ENCODE results near the gene PRR30.
A peak's percentile ranks its signal among the peaks of the same experiment; 100 is the strongest.

The PRR30 gene

DNA sequence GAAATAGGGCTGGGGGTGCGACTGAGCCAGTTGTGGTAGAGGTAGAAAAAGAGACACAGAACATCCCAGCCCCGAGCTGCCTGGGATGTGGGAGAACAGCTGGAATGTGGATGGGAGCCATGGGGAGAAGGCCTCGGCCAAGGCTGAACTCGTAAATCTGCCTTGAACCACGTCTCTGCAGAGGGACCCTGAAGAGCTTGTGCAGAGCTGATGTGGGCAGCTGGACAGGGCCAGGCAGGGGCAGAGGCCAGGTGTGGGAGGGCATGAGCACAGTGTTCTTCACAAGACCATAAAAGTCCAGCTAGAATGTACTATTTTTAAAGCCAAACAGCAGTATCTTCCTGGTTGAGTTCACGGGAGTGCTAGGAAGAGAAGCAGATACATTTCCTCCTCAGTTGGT is 15.3 kb upstream of the PRR30 start:
- no peak for DNase-seq (ENCODE audit: low read depth)

DNA sequence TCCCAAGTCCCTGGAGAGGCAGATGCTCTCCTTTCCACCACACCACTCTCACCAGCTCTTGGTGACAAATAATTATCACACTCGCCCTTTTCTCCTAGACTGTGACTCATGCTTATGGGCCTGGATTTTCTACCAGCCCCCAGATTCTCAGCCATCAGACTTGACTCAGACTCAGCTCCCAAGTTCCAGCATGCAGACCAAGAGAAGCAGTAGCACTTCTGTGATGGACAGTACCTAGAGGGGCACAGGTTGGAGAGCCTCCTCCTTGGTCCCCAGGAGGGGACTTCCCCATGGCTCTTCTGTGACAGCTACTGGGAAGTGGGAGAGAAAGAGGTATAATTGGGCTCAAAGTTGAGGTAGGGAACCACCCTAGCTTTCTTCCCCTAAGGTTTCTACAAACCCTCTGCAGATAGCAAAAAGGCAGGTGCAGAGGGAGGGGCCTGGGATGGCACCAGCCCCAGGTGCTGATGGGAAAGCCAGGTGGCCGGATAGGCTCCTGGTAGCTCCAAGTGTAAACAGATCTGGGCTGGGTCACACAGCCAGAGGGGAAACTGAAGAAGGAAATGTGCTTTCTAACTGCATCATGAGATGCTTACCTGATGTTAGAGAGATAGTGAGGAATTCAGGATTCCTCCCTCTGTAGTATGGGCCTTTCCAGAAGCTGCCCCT is 13.7 kb upstream of the PRR30 start:
- peak; percentile 58 for DNase-seq (ENCODE audit: low read depth)

DNA sequence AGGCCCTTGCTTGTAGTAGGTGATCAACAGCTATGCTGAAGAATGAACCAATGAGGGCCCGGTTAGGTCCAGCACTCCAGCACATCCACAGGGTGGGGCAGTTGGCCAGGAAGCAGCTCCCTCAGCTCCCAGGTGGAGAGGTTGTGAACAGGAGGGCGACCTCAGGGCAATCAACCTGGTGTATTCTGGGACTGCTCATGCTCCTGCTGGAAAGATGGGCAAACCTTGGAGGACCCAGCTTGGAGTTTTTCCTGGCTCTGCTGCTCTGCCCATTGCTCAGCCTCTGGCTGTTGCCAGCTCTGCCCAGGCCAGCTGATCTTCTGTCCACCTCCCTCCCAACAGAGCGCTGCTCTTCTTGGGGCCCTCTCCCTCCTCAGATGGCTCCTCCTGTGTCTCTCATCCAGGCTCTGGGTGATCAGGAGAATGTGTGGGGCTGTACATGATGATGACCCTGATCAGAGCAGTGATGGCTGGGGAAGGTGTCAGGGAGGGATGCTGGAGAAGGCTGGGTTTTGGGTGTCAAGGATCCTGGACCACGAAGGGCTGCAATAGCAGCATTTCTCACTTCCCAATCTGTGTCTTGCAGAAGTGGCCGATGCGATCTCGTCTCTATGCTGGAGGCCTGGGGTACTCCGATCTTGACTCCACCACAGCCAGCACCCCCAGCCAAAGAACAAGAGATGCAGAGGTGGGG is 13.0 kb upstream of the PRR30 start:
- no peak for DNase-seq (ENCODE audit: low read depth)

DNA sequence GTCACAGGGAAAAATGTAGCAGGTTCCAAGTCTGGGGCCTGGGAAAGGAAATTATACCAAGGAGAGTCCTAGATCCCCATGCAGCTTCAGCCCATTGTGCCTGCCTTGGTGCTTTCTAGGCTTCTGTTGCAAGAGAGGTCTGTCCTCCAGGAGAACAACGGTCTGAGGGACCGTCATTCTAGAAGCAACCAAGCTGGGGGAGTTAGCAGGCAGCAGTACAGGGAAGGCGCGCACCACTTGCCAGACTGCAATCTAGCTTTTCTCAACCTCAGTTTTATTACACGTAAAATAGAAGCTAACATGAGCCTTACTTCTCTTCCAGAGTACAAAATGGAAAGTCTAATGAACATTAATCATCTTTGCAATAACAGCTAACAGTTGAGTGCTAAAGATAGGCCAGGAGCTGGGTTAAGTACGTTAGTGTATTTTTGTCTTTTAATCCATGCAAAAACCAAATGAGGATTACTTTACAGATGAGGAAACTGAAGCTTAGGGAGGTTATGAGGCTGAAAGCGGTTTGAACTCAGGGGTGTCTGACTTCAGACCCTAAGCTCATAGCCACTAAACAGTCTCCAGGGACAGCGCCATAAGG is 11.5 kb upstream of the PRR30 start:
- no peak for DNase-seq (ENCODE audit: low read depth)

DNA sequence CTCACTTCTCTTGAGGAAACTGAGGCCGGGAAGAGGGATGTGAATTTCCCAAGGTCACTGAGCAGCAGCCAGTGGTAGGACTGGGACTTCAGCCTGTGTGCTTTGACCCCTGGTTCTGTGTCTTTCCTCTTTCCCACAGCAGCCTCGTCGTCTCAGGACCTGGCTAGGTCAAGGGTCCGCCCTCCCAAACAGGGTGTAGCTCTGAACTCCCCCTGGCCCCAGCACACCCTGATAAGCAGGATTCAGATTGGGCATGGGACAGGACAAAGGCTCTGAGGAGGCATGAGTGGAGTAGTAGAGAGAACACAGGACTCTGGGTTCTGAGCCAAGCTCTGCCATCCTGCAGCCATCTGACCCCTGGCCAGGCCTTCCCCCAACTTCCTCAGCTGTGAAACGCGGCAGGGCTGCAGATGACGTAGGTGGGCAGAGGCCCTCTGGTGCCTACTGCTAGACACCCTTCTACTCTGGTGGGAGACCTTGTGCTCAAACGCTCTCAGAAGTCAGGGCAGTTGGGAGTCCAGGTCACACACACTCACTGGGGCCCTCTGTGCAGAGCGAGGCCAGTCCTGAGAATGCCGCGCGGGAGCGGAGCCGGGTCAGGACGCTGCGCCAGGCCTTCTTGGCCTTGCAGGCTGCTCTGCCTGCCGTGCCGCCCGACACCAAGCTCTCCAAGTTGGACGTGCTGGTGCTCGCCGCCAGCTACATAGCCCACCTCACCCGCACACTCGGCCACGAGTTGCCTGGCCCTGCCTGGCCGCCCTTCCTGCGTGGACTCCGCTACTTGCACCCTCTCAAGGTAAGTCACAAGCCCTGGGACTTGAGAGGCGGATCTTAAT is 10.6 kb upstream of the PRR30 start:
- DNase-seq (ENCODE audit: low read depth): no peak

DNA sequence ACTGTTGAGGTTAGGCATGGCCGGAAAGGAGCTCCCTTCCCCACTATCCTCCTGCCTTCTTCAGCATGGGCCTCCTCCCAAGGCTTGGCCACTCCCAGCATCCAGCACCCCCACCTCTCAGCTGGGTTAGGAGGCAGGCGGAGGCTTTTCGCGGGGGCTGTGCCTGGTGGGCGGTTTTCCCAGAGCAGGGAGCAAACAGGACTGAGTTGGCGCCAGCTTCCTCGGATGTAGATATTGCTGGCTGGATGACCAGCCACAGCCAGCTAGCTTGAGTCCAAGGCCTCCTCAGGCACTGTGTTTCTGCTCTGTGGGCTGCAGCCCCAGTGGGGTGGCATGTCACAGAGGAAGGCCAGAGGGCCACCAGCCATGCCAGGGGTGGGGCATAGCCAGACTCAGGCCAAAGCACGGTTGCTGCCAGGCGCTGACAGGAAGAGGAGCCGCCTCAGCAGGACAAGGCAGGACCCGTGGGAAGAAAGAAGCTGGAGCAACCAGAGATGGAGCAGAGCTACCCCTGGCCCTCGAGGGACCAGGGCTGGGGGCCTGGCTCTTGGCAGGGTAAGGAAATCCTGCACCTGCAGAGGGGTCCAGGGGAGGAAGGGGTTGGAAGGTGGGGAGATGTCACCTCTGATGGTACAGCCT is 9.7 kb upstream of the PRR30 start, which contains the start of gene TCF23:
Gene TCF23, plus strand, starts transcription at position 204 of the 639 bp plus-strand sequence. Its CDS starts 130 bp downstream, at position 334.
- no peak for DNase-seq (ENCODE audit: low read depth)

DNA sequence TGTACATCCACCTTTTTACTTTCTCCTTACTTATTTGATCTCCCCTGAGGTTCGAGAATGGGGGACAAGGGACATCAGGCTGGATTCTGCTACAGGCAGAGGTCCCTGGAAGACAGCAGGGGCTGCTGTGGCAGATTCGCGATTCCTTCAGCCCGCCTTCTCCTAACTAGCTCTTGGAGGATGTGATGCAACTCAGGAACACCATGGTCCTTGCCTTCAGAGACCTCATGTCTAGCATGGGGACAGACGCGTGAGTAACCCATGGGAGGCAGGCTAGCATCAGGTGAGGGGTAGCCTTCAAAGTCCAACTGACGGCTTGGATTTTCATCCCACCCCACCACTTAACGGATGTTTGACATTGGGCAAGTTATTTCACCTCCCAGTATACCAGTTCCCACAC is 8.7 kb upstream of the PRR30 start:
- no peak for DNase-seq (ENCODE audit: low read depth)

DNA sequence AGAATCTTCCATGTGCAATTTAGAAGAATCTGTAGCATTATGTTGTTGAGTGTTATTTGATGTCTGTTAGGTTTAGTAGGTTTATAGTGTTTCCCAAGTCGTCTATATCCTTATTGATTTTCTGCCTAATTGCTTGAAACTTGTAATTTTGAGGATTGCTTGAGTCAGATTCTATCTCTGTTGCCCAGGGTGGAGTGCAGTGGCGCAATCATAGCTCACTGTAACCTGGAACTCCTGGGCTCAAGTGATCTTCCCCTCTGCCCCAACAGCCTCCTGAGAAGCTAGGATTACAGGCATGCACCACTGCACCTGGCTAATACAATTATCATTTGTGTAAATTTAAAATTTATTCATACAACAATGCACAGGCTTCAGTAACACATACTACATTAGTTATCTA is 6.5 kb upstream of the PRR30 start:
- no peak for DNase-seq (ENCODE audit: low read depth)

DNA sequence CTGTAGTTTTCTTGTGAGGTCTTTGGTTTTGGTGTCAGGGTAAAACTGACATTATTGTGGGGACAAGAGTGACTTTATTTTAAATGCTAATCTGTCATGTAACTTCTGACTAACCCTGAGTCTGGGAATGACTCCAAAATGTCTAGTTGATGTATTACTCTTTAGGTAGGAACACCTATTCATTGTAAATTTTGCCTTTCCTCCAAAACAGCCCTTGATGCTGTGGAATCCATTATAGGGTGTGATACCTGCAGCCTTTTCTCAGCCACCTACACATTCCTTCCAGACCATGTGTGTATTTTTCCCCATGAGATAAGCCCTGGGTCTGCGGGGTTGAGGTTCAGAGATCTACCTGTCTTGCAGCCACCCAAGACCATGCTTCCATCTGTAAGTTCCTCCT is 4.1 kb upstream of the PRR30 start:
- DNase-seq (ENCODE audit: low read depth): no peak

DNA sequence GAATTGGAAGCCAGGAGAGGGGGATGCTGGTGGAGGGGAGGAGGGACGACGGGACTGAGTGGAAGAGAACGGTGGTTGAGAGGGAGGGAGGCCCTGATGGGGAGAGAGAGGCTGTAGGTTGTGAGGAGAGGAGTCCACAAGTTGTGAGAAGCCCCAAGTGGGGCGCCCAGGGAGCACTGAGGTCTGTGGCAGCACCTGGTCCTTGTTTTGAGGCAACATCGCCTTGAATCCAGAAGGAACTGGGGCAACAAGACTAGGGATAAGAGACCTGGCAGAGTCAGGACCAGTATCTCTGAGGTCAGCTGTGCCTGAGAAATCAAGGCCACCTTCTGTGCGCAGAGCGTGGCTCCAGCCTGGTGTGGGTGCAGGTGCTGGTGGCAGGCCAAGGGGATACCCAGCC is 1.1 kb downstream of the PRR30 start:
- DNase-seq (ENCODE audit: low read depth): no peak

DNA sequence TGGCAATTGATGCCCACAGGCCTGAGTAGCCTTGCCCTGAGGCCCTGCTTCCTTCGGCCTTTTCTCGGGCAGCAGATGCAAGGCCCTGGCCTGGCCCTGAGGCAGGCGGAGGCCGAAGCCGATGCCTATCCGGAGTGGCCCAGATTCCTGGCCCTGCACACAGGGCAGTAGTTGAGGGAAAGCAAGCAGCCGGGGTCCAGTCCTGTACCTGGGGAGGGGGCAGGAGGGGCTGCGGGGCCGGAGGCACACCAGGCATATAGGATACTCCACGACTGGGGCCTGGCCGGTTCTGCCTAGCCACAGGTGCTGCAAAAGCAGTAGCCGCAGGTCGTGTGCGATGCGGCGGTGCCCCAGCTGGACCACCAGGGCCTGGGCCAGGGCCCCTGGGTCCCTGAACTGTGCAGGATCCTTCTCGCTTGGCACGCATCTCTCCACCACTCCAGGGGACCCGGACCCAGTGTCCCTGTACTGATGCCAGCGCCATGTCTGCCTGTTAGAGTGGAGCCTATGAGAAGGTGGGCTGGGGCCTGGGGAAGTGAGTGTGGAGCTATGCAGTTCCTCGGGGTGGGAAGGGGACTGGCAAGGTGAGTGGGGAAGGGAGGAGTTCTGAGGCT is 1.8 kb downstream of the PRR30 start:
- DNase-seq (ENCODE audit: low read depth): no peak

DNA sequence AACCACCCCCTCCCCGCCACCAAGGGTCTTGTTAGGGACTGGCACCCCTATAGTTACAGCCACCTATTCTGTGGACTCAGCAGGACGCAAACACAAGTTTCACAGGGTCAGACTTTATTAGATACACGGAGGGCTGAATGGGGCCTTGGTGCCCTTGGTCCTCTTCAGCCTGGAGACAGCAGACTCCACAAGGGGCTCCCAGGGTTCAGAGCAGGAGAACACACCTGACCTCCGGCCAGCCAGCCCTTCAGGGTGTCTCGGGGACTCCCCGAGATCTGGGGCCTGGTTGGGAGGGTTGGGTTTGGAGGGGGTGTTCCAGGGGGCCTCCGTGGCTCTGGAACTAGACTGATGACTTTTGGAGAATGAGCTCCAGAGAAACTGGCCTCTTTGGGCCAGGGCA is 2.5 kb downstream of the PRR30 start:
- DNase-seq (ENCODE audit: low read depth): no peak

DNA sequence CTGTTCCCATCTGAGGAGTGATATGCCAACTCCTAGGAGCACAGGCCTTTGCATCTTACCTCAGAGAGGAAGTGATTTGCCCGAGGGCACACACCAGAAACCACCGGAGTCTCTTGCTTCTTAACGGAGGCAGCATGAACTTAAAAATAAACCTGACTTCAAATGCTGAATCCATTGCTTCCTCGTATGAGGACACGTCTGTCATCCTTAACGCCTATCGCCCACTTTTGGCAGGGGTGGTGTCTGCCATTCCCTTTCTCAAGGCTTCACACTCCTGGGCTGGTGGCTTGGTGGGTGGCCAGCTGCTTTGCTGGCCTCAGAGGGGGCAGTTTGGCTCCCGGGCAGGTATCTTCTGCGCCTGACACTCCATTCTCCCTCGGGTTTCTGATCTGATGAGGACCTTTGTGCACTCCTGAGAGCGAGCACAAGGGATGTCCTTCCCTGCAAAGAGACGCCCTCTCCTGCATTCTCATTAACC is 3.7 kb downstream of the PRR30 start:
- no peak for DNase-seq (ENCODE audit: low read depth)

DNA sequence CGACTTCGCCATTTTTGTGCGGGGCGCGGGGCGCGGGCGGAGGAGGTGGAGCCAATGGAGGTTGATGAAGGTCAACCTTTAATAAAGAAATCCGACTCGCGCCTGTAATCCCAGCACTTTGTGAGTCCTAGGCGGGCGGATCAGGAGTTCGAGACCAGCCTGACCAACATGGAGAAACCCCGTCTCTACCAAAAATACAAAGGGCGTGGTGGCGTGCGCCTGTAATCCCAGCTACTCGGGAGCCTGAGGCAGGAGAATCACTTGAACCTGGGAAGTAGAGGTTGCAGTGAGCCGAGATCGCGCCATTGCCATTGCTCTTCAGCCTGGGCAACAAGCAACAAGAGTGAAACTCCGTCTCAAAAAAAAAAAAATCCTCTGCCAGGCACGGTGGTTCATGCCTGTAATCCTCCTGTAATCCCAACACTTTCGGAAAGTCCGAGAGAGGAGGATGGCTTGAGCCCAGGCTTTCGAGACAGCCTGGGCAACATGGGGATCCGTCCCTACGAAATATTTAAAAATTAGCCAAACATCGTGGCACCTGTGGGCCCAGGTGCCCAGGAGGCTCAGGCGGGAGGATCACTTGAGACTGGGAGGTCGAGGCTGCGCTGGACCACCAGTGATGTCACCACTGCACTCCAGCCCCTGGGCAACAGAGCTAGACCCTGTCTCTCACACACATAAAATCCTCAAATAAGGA is 4.3 kb downstream of the PRR30 start:
- no peak for DNase-seq (ENCODE audit: low read depth)

DNA sequence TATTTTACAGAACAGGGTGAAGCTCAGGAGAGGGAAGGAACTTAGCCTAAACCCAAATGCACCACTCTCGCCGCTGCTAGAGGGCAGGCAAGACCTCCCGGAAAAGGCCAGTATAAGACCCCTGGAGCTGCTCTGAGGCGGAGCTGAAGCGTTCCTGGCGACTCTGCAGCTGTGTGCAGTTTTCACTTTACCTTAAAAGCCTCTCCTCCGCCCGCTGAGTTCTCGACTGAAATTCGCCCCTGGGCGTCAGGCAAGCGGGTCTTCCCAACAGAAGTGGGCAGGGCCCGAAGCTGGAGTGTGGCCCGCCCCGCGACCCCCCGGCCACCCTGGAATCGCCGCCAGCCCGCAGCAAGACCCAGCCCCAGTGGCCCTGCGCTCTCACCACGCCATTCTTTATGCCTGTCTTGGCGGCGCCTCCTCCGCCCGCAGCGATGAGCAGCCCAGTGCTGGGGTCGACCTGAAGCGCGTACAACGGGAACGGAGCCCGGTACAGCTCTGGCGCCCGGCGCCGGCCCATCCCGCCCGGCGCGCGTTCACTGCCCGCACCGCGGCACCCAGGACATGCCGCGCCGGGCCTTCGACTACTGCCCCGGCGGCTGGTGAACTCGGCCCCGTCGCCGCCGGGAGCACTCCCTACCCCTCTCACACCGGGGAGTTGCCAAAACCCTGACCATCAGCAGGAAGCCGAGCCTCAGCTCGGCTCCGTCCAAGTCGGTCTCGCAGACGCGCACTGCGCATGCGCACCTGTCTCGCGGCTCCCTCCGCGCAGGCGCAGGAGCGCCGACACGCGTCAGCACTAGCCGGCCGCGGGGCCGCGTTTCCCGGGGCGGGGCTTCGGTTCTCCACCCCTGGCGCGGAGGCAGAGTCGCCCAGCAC is 5.1 kb downstream of the PRR30 start, which contains the start of gene PREB:
Gene PREB, minus strand, starts transcription at position 732 of the 876 bp plus-strand sequence. Its CDS starts 215 bp downstream, at position 517.
- peak; percentile 94 for DNase-seq (ENCODE audit: low read depth)

DNA sequence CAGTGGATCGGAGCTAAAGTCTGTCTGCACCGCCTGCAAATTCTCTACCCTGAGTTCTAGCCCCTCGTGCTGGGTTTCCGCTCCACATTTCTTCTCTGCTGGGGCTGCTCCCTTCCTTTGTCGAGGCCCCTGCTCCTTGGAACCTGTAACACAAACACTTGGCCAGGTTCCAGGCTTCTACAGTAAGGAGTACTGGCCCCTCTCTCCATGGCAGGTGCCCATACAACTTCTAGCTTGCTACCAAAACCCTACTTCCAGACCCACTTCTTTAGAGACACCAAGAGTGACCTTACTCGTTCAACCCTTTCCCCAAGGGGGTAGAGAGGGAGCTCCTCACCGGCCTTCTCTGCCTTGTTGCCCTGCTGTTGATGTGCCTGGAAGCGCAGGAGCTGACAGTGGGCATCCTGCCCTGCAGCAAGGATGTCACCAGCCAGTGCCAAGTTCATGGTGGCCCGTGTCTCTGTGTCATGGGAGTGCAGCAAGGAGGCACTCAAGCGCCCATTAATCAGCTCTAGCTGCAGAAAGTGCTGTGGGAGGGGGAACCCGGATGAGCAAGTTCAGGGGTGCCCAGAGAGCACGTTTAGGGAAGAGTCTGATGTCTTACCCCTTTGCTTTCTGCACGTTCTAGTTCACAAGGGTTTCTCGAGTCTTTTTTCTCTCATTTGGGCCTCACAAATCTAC is 5.9 kb downstream of the PRR30 start:
- DNase-seq (ENCODE audit: low read depth): peak; percentile 13

DNA sequence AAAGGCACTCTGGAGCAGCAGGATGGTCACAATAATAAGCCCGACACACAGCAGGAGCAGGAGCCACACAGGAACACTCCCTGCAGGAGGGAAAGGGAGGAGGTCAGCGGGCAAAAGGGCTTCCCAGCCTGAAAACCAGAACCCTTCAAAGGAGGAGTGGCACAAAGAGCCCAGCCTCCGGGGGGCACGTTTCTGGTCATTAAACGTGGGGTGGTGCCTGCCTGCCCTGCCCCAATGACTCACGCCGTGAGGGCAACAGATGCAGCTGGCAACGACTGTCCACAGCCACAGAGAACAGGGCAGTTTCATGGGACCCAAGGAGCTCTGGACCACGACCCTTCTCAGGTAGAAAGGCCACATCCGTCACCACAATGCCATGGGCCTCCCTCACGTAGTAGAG is 7.8 kb downstream of the PRR30 start:
- no peak for DNase-seq (ENCODE audit: low read depth)

DNA sequence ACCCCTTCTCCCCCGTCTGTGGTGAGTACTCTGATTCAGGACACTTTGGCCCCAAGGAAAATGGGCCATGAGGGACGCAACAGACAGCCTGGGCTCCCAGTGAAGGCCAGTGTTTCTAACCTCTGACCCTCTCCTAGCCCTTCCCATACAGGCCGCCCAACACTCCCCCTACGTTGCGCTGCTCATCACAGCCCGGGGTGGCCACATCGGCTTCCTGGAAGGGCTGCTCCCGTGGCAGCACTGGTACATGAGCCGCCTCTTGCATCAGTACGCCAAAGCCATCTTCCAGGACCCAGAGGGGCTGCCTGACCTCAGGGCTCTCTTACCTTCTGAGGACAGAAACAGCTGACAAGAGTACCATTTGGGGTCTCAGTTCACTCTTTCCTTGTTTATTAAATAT is 8.8 kb downstream of the PRR30 start:
- no peak for DNase-seq (ENCODE audit: low read depth)
